Heart left ventricle (tissue), 13 donors: ENCODE data around the gene SLTM.

Experiments
- POLR2A ChIP-seq, 2 donors: fragments of 450-650 bp; IDR thresholded peaks; one replicate each; pipeline ENCODE4 v1.6.1; 2017; ENCODE audit warnings: antibody characterized with exemption in 2 of 2, mild to moderate bottlenecking in 2 of 2, moderate library complexity in 2 of 2
- TF ChIP-seq, protein P1 (sequence below), 12 donors: fragments of 200-600 bp; sonication (generic) in 4 of 12; IDR thresholded peaks; one replicate each; pipeline versions ENCODE4 v1.5.0 to v1.8.0; 2018 to 2022; ENCODE audit warnings: antibody characterized with exemption in 12 of 12, mild to moderate bottlenecking in 5 of 12
- donor health status: ischemic (EF 13 %, LVEDD 7.1; RV severe dilation, severe dysfunction).
- donor health status: DM: no; HTN: yes; CAD: no.
- donor health status: DM: no; HTN: no; CAD: no.
- donor health status: ischemic (EF 25% LVEDD 6.9; RV normal size, moderate dysfunction).
- donor health status: ischemic (EF 25% LVEDD 5.7; RV mildly dilated, moderate dysfunction).
- donor health status: ischemic (EF 35%, LVEDD 5.7; RV mildly dilated, moderate dysfunction).
- donor health status: nonischemic (EF 11% LVEDD 7.7; RV severe dilation, severe dysfunction).
- donor health status: DM: yes; HTN: yes; CAD: no.
- donor health status: PGD.
- donor health status: ischemic (EF 29% LVEDD 5.4; RV normal size, mild dysfunction).
- donor health status: nonischemic (EF 23%, LVEDD 6.1; RV moderate dilation, normal function).

DNA sequence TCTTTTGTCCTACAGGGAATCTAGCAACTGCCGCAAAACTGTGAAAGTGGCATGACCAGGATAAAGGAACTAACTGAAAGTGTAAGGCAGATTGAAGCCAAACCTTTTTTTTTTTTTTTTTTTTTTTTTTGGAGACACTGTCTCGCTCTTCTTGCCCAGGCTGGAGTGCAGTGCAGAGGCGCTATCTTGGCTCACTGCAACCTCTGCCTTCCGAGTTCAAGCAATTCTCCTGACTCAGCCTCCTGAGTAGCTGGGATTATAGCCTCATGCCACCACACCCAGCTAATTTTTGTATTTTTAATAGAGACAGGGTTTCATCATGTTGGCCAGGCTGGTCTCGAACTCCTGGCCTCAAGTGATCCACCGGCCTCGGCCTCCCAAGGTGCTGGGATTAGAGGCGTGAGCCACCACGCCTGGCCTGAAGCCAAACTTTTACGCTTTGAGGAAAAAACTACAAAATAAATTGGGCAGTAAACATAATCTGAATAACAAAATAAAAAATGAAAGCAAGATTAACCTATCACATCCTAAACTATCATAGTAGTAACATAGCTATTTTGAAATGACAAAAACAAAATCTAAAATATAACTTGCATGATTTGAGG is 9.7 kb downstream of the SLTM start:
- TF ChIP-seq, protein P1, sequence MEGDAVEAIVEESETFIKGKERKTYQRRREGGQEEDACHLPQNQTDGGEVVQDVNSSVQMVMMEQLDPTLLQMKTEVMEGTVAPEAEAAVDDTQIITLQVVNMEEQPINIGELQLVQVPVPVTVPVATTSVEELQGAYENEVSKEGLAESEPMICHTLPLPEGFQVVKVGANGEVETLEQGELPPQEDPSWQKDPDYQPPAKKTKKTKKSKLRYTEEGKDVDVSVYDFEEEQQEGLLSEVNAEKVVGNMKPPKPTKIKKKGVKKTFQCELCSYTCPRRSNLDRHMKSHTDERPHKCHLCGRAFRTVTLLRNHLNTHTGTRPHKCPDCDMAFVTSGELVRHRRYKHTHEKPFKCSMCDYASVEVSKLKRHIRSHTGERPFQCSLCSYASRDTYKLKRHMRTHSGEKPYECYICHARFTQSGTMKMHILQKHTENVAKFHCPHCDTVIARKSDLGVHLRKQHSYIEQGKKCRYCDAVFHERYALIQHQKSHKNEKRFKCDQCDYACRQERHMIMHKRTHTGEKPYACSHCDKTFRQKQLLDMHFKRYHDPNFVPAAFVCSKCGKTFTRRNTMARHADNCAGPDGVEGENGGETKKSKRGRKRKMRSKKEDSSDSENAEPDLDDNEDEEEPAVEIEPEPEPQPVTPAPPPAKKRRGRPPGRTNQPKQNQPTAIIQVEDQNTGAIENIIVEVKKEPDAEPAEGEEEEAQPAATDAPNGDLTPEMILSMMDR (IDR thresholded peaks at IDR 0.05): no peak
- TF ChIP-seq POLR2A (IDR thresholded peaks at IDR 0.05): no peak
